Placental pericyte (primary cell): ENCODE measurements around the gene NLRP6. TPM values are rescaled to one million over a fixed set of nuclear protein-coding genes. Genes with fewer than 3 reads are reported as not detected.

Experiments used
- small RNA-seq: library from RNA; depleted of rRNA; stranded (forward); fragments of <200 nt; gene quantifications from one replicate; pipeline ENCODE3, GENCODE V24; 2012; ENCODE audit warnings: low replicate concordance
- total RNA-seq: library from RNA; depleted of rRNA; stranded (reverse); fragments of >200 nt; gene quantifications from 2 replicates; pipeline ENCODE4 v1.2.3, GENCODE V29; 2012

The NLRP6 gene
- not detected in 2 replicates for total RNA-seq

GRCh38 chr11:278001-278951 lies at the start of gene NLRP6:
NLRP6 (plus strand) TSS chr11:278407; CDS start chr11:278570, 163 bp downstream.

GRCh38 chr11:235997-236773 lies 42.0 kb upstream of the NLRP6 start, which contains the start of gene SIRT3:
SIRT3 (minus strand) TSS chr11:236342; CDS start chr11:236328, 14 bp downstream.

GRCh38 chr11:236774-237767 lies 41.1 kb upstream of the NLRP6 start, which contains the start of gene PSMD13:
PSMD13 (plus strand) TSS chr11:236976; CDS start chr11:237050, 74 bp downstream.

GRCh38 chr11:288478-289397 lies 10.5 kb downstream of the NLRP6 start, which contains the start of gene PGGHG:
PGGHG (plus strand) TSS chr11:289126; CDS start chr11:289817, 691 bp downstream.

GRCh38 chr11:299081-299891 lies 21.1 kb downstream of the NLRP6 start, which contains the start of gene IFITM5:
IFITM5 (minus strand) TSS chr11:299526; CDS start chr11:299490, 36 bp downstream.

GRCh38 chr11:307766-308708 lies 29.8 kb downstream of the NLRP6 start, which contains the start of gene IFITM2:
IFITM2 (plus strand) TSS chr11:307816; CDS start chr11:308193, 377 bp downstream.

GRCh38 chr11:313787-314553 lies 35.8 kb downstream of the NLRP6 start, which contains the start of gene IFITM1:
IFITM1 (plus strand) TSS chr11:314040; CDS start chr11:314171, 131 bp downstream.

Small RNA genes within 50 kb of the gene (small RNA-seq; reads per million reads assigned to genes)
- gene AC136475.6: not detected

Other genes with a start within 250 kb of the NLRP6 start
- not detected in 2 replicates for gene SCGB1C1, start 85.3 kb upstream of the NLRP6 start, total RNA-seq
- 30.8 and 33.7 TPM in 2 replicates for gene BET1L, start 71.0 kb upstream of the NLRP6 start, total RNA-seq
- gene RIC8A, start 70.7 kb upstream of the NLRP6 start, total RNA-seq: 166 and 246 TPM in 2 replicates
- gene SIRT3, start 42.1 kb upstream of the NLRP6 start, total RNA-seq: 6.9 and 9.4 TPM in 2 replicates
- gene PSMD13, start 41.4 kb upstream of the NLRP6 start, total RNA-seq: 123 and 195 TPM in 2 replicates
- gene PGGHG, start 10.7 kb downstream of the NLRP6 start, total RNA-seq: 6.3 and 7.3 TPM in 2 replicates
- gene IFITM5, start 21.1 kb downstream of the NLRP6 start, total RNA-seq: not detected in 2 replicates
- 19.6 and 56.2 TPM in 2 replicates for gene IFITM2, start 29.4 kb downstream of the NLRP6 start, total RNA-seq
- gene IFITM1, start 35.6 kb downstream of the NLRP6 start, total RNA-seq: 25.3 and 136 TPM in 2 replicates
- gene IFITM3, start 42.5 kb downstream of the NLRP6 start, total RNA-seq: 45.5 and 328 TPM in 2 replicates
- gene B4GALNT4, start 91.1 kb downstream of the NLRP6 start, total RNA-seq: 1.1 TPM in 2 replicates
- gene PKP3, start 115.8 kb downstream of the NLRP6 start, total RNA-seq: 0.66 and 1.3 TPM in 2 replicates
- 18.2 and 21.9 TPM in 2 replicates for gene SIGIRR, start 136.6 kb downstream of the NLRP6 start, total RNA-seq
- gene ANO9, start 163.6 kb downstream of the NLRP6 start, total RNA-seq: not detected in 2 replicates
- 58.3 and 80.3 TPM in 2 replicates for gene PTDSS2, start 171.9 kb downstream of the NLRP6 start, total RNA-seq
- 317 and 486 TPM in 2 replicates for gene RNH1, start 228.8 kb downstream of the NLRP6 start, total RNA-seq